Skeletal muscle tissue (tissue), 4 donors: ENCODE results near the gene SMURF2. TPM values are rescaled to one million over a fixed set of nuclear protein-coding genes. Genes with fewer than 3 reads are reported as not detected.
"Not testable (repeated sequence)": the region's sequence is repeated elsewhere in the genome, so short reads cannot be mapped to it uniquely, and the experiment has no call there.

ENCODE experiments used
- H3K27ac ChIP-seq: one replicate; pipeline ENCODE4 v1.7.0; 2013; ENCODE audit warnings: mild to moderate bottlenecking, low read depth, low read length, inconsistent platforms
- H3K27me3 ChIP-seq, 3 donors: one replicate each; pipeline ENCODE4 v1.7.0; 2013; ENCODE audit warnings: low read length in 3 of 3; ENCODE audit not compliant: control insufficient read depth in 3 of 3, insufficient read depth in 3 of 3
- H3K36me3 ChIP-seq, 3 donors: one replicate each; pipeline ENCODE4 v1.7.0; 2013; ENCODE audit warnings: low read length in 3 of 3; ENCODE audit not compliant: control insufficient read depth in 3 of 3, insufficient read depth in 3 of 3
- H3K4me1 ChIP-seq, 3 donors: one replicate each; pipeline ENCODE4 v1.7.0; 2013; ENCODE audit warnings: low read length in 3 of 3, mild to moderate bottlenecking in 3 of 3; ENCODE audit not compliant: control insufficient read depth in 3 of 3, insufficient read depth in 3 of 3
- H3K4me3 ChIP-seq, 3 donors: one replicate each; pipeline ENCODE4 v1.7.0; 2013; ENCODE audit warnings: low read length in 3 of 3
- H3K9ac ChIP-seq, 3 donors: one replicate each; pipeline ENCODE4 v1.7.0; 2013; ENCODE audit warnings: low read length in 3 of 3, mild to moderate bottlenecking in 3 of 3, moderate library complexity in 2 of 3, low read depth in 1 of 3
- H3K9me3 ChIP-seq, 3 donors: one replicate each; pipeline ENCODE4 v1.7.0; 2013; ENCODE audit warnings: low read length in 3 of 3; ENCODE audit not compliant: control insufficient read depth in 3 of 3
- total RNA-seq: library from RNA; depleted of rRNA; stranded (reverse); fragments of >200 nt; gene quantifications from one replicate; pipeline ENCODE4 v1.2.3, GENCODE V29; 2014
- donor health status: Osteomylitis.

SMURF2 gene
- total RNA-seq, 1 donor from 2014 or later = 32.4 TPM

- H3K4me1 ChIP-seq, H3K27me3 ChIP-seq, H3K4me3 ChIP-seq, H3K36me3 ChIP-seq, H3K9ac ChIP-seq, H3K27ac ChIP-seq, H3K9me3 ChIP-seq: not testable (repeated sequence)
These were observed 6.0 kb upstream of the SMURF2 start for GRCh38 chr17:64667807-64668721.

DNA sequence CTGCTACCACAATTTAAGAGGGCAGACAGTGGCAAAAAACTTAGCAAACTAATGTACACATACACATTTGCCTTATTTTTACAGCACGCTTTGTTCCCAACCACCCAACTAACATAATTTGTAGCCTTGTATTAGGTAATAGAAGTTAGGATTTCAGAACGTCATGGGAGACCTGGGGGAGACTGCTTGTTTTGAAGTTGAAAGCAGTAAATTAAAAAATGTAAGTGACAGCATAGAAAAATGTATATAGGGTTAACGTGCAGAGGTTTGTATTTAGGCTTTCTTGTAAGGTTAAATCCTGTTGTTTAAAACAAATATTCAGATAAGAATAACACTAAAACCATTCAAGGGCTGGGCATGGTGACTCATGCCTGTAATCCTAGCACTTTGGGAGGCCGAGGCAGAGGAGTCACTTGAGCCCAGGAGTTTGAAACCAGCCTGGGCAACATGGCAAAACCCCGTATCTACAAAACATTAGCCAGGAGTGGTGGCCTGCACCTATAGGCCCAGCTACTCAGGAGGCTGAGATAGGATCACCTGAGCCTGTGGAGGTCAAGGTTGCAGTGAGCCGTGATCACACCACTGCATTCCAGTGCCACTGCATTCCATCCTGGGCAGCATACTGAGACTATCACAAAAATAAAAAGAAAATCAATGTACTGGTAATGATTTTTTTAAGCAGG is 2.3 kb upstream of the SMURF2 start:
- H3K27me3 ChIP-seq, H3K9ac ChIP-seq, H3K9me3 ChIP-seq, H3K36me3 ChIP-seq, H3K27ac ChIP-seq, H3K4me3 ChIP-seq: not testable (repeated sequence)
- H3K4me1 ChIP-seq = peaks cover 0 to 19% (median 7%) of the 10 kb centered on the region in 3 donors

DNA sequence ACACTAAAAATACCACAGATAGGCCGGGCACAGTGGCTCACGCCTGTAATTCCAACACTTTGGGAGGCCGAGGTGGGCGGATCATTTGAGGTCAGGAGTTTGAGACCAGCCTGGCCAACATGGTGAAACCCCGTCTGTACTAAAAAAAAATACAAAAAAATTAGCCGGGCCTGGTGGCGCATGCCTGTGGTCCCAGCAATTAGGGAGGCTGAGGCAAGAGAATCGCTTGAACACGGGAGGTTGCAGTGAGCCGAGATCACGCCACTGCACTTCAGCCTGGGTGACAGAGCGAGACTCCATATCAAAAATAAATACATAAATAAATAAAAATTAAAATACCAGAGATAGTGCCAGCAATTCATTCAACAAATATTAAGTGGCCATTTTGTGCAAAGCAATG is 1.7 kb upstream of the SMURF2 start:
- H3K4me3 ChIP-seq, H3K9me3 ChIP-seq, H3K36me3 ChIP-seq, H3K27ac ChIP-seq, H3K27me3 ChIP-seq, H3K9ac ChIP-seq: not testable (repeated sequence)
- H3K4me1 ChIP-seq = peaks cover 0 to 19% (median 7%) of the 10 kb centered on the region in 3 donors

DNA sequence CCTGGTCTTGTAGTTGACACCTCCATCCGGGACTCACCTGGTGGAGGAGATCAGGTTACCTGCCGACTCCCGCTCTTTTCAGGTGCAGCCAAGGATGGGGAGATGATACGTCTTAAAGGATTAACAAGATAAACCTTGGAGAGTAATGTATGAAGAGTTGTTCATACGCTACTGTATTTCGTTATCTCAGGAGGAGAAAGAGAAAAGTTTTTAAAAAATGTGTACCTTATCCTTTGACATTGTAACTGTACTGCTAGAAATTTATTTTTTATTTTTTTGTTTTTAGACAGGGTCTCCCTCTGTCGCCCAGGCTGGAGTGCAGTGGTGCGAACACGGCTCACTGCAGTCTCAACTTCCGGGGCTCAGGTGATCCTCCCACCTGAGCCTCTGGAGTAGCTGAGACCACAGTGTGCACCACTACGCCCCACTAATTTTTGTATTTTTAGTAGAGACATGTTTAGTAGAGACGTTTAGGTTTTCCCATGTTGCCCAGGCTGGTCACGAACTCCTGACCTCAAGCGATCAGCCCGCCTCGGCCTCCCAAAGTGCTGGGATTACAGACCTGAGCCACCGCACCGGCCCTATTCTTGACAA is 764 bp upstream of the SMURF2 start:
- Histone ChIP-seq H3K4me3 (peak overlapping the region; percentile 75 to 80 (median 77)), H3K9ac (peak overlapping the region; percentile 22 to 76 (median 70)), H3K4me1 (peaks cover 0 to 19% (median 7%) of the 10 kb centered on the region in 3 donors), H3K36me3 (no peaks in the 10 kb centered on the region), H3K9me3 (no peaks in the 10 kb centered on the region), H3K27me3 (no peaks in the 10 kb centered on the region), H3K27ac (no peak overlapping the region)

GRCh38 chr17:64661726-64661975 is 456 bp downstream of the SMURF2 start:
- Histone ChIP-seq H3K36me3 (no peaks in the 10 kb centered on the region), H3K4me1 (peaks cover 0 to 19% (median 7%) of the 10 kb centered on the region in 3 donors), H3K27me3 (no peaks in the 10 kb centered on the region), H3K27ac (peak overlapping the region; percentile 58), H3K4me3 (peak overlapping the region; percentile 77 to 83 (median 79)), H3K9me3 (no peaks in the 10 kb centered on the region), H3K9ac (peak overlapping the region; percentile 72 to 85 (median 72))

GRCh38 chr17:64660978-64661725 is 955 bp downstream of the SMURF2 start:
- not testable (repeated sequence) for H3K27me3 ChIP-seq, H3K36me3 ChIP-seq, H3K9me3 ChIP-seq
- Histone ChIP-seq H3K27ac (peak overlapping the region; percentile 58), H3K4me1 (peaks cover 0 to 19% (median 7%) of the 10 kb centered on the region in 3 donors), H3K9ac (peak overlapping the region; percentile 72 to 73 (median 72)), H3K4me3 (peak overlapping the region; percentile 77 to 83 (median 79))

DNA sequence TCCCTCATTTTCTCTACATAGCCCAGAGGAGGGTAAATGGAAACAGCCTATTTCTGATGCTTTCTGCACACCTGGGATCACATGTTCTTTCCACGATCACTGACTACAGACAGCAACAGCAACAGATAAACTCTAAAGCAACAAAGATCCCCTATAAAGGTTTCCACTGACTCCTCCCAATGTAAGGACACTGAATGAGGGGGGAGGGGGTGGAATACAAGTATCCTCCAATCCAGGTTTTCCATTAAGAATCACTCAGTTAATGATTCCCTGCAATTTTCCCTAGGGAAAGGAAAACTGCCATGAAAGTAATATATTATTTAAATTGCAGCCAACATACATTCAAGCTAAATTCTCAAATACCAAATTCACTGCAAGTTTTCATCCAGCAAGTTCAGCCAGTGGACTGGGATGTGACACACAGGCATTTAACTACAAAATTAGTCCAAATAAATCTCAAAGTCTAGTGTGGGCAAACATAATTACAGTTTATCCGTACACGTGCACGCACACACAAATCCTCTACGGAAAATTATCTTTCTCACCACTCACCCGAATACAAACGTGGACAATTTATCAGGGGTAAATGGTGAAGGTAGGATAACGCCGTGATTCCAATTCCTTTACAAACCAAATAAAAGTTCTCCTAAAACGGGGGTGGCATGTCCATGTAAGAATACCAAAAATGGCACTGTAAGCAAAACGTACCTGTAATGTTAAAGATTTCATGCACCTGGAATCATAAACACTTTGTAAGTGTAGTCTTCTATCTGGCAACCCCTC is 1.7 kb downstream of the SMURF2 start:
- not testable (repeated sequence) for H3K27ac ChIP-seq, H3K27me3 ChIP-seq, H3K36me3 ChIP-seq, H3K9me3 ChIP-seq
- Histone ChIP-seq H3K4me3 (peak overlapping the region; percentile 77 to 83 (median 79)), H3K4me1 (peaks cover 0 to 19% (median 7%) of the 10 kb centered on the region in 3 donors), H3K9ac (peak overlapping the region; percentile 72 to 73 (median 72))

DNA sequence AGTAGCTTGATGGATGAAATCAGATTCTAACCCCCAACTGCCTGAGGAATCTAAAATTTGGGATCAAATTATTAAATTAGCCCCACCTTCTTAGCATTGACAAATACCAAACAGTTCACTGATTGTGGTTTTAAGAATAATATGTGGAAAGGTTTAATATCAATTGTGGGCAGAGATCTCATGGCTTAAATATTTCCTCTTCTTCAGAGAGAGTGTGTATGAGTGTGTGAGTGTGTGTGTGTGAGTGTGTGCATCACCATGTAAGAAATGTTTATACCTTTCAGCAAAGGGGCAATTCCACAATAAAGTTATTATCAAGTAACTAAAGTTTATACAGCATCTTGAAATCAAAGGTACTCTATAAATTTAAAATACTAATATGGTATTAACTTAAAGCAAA is 3.2 kb downstream of the SMURF2 start:
- Histone ChIP-seq H3K36me3 (no peaks in the 10 kb centered on the region), H3K9ac (no peak overlapping the region), H3K27ac (no peak overlapping the region), H3K4me1 (peaks cover 0 to 19% (median 7%) of the 10 kb centered on the region in 3 donors), H3K9me3 (no peaks in the 10 kb centered on the region), H3K27me3 (no peaks in the 10 kb centered on the region), H3K4me3 (no peak overlapping the region)

DNA sequence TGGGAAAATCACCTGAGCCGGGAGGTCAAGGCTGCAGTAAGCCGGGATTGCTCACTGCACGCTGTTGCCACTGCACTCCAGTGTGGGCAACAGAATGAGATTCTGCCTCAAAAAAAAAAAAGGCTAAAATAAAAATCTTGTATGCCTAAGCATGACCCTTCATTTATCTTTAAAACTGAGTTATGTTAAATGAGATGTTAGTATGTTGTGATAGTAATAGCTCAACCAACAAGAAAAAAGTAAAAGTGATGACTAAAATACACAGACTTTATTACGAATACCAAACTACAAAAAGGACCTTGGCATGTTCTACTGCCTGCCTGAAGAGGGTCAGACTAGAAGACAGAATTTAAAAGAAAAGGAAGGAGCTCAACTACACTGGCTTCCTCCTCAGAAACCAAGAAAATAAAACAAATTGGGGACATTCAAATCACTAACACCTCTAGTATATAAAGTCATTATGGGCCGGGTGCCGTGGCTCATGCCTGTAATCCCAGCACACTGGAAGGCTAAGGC is 4.4 kb downstream of the SMURF2 start:
- H3K36me3 ChIP-seq = no peaks in the 10 kb centered on the region
- no peaks in the 10 kb centered on the region for H3K9me3 ChIP-seq
- H3K27me3 ChIP-seq = no peaks in the 10 kb centered on the region
- no peak overlapping the region for H3K4me3 ChIP-seq
- no peak overlapping the region for H3K9ac ChIP-seq
- no peak overlapping the region for H3K27ac ChIP-seq
- peaks cover 0 to 17% (median 6%) of the 10 kb centered on the region in 3 donors for H3K4me1 ChIP-seq
